Mesenchymal stem cell (in vitro differentiated cells and primary cell): ENCODE measurements around the gene WFDC1.

ENCODE experiments used
- DNase-seq: peaks from one replicate; pipeline ENCODE4 v3.0.0-alpha.2; 2013
- H2AFZ ChIP-seq: one replicate; pipeline ENCODE4 v1.6.1; 2013; ENCODE audit warnings: low read depth, mild to moderate bottlenecking, control low read depth, inconsistent platforms, low read length, moderate library complexity
- H2AK5ac ChIP-seq: 2 replicates; pipeline ENCODE4 v1.6.1; 2013; ENCODE audit warnings: low read length, moderate library complexity, mild to moderate bottlenecking, inconsistent platforms; ENCODE audit not compliant: severe bottlenecking
- H2BK120ac ChIP-seq: one replicate; pipeline ENCODE4 v1.6.1; 2013; ENCODE audit warnings: low read depth, mild to moderate bottlenecking, inconsistent platforms, low read length, moderate library complexity
- H2BK12ac ChIP-seq, 2 experiments: one replicate each; pipeline ENCODE4 v1.6.1; 2013; ENCODE audit warnings: inconsistent platforms in 2 of 2, low read length in 2 of 2, mild to moderate bottlenecking in 2 of 2, moderate library complexity in 2 of 2, control low read depth in 1 of 2
- H2BK15ac ChIP-seq: one replicate; pipeline ENCODE4 v1.6.1; 2013; ENCODE audit warnings: mild to moderate bottlenecking, low read depth, inconsistent platforms; ENCODE audit not compliant: poor library complexity, severe bottlenecking
- H2BK5ac ChIP-seq: 2 replicates; pipeline ENCODE4 v1.6.1; 2013; ENCODE audit warnings: low read depth, mild to moderate bottlenecking, low read length, control low read depth, inconsistent platforms; ENCODE audit not compliant: poor library complexity, severe bottlenecking
- H3K14ac ChIP-seq, 2 experiments: one replicate each; pipeline ENCODE4 v1.6.1; 2013; ENCODE audit warnings: inconsistent platforms in 2 of 2, low read length in 2 of 2, control low read depth in 1 of 2, mild to moderate bottlenecking in 1 of 2, moderate library complexity in 1 of 2
- H3K18ac ChIP-seq, 2 experiments: one replicate each; pipeline ENCODE4 v1.6.1; 2013; ENCODE audit warnings: inconsistent platforms in 2 of 2, low read length in 2 of 2, control low read depth in 1 of 2, low read depth in 1 of 2, mild to moderate bottlenecking in 1 of 2
- H3K23ac ChIP-seq, 2 experiments: one replicate each; pipeline ENCODE4 v1.6.1; 2013; ENCODE audit warnings: inconsistent platforms in 2 of 2, low read length in 2 of 2, mild to moderate bottlenecking in 2 of 2, moderate library complexity in 2 of 2, control low read depth in 1 of 2
- H3K27ac ChIP-seq: 2 replicates; pipeline ENCODE4 v1.5.1; 2013; ENCODE audit warnings: mild to moderate bottlenecking, moderate library complexity, low read length, control low read depth, inconsistent platforms; ENCODE audit not compliant: poor library complexity, severe bottlenecking
- H3K27me3 ChIP-seq, 2 experiments: 2 replicates each; pipeline versions ENCODE4 v1.6.1 to v1.7.0; 2013; ENCODE audit warnings: low read length in 2 of 2, mild to moderate bottlenecking in 2 of 2, moderate library complexity in 2 of 2, control low read depth in 1 of 2, inconsistent platforms in 1 of 2; ENCODE audit not compliant: control insufficient read depth in 1 of 2, insufficient read depth in 1 of 2
- H3K36me3 ChIP-seq, 2 experiments: 2 replicates each; pipeline versions ENCODE4 v1.6.1 to v1.7.0; 2013; ENCODE audit warnings: low read length in 2 of 2, control low read depth in 1 of 2, inconsistent platforms in 1 of 2, low read depth in 1 of 2, mild to moderate bottlenecking in 1 of 2; ENCODE audit not compliant: insufficient read depth in 2 of 2, control insufficient read depth in 1 of 2
- H3K4ac ChIP-seq, 2 experiments: one replicate each; pipeline ENCODE4 v1.6.1; 2013; ENCODE audit warnings: inconsistent platforms in 2 of 2, low read length in 2 of 2, mild to moderate bottlenecking in 2 of 2, moderate library complexity in 2 of 2, control low read depth in 1 of 2, low read depth in 1 of 2
- H3K4me1 ChIP-seq: 2 replicates; pipeline ENCODE4 v1.6.1; 2013; ENCODE audit warnings: low read depth, low read length, control low read depth; ENCODE audit not compliant: control insufficient read depth, insufficient read depth
- H3K4me2 ChIP-seq: 2 replicates; pipeline ENCODE4 v1.6.1; 2013; ENCODE audit warnings: low read length, mild to moderate bottlenecking, inconsistent platforms; ENCODE audit not compliant: poor library complexity, severe bottlenecking
- H3K4me3 ChIP-seq, 2 experiments: 2 replicates each; pipeline versions ENCODE4 v1.5.1 to v1.7.0; 2013; ENCODE audit warnings: low read length in 2 of 2, mild to moderate bottlenecking in 2 of 2, control low read depth in 1 of 2, low read depth in 1 of 2; ENCODE audit not compliant: insufficient read depth in 1 of 2
- H3K79me1 ChIP-seq: replicated peaks from 2 replicates; pipeline ENCODE4 v1.6.1; 2013; ENCODE audit warnings: mild to moderate bottlenecking, control low read depth, low read length, inconsistent platforms; ENCODE audit not compliant: poor library complexity, severe bottlenecking
- H3K9ac ChIP-seq: 2 replicates; pipeline ENCODE4 v1.7.0; 2013; ENCODE audit warnings: mild to moderate bottlenecking, low read length, moderate library complexity
- H3K9me3 ChIP-seq: 2 replicates; pipeline ENCODE4 v1.7.0; 2013; ENCODE audit warnings: mild to moderate bottlenecking, low read length; ENCODE audit not compliant: control insufficient read depth
- H4K8ac ChIP-seq: one replicate; pipeline ENCODE4 v1.6.1; 2013; ENCODE audit warnings: inconsistent platforms, mild to moderate bottlenecking, low read length, moderate library complexity
- H4K91ac ChIP-seq: one replicate; pipeline ENCODE4 v1.6.1; 2013; ENCODE audit warnings: mild to moderate bottlenecking, low read length, inconsistent platforms
- WGBS: methylation state at CpG from one replicate; pipeline ENCODE4 v1.1.7; 2013; ENCODE audit warnings: mixed read lengths; 5-methylcytosine and 5-hydroxymethylcytosine counted together

Gene WFDC1

GRCh38 chr16:84299734-84300440, 5.2 kb downstream of the WFDC1 start:
- Histone ChIP-seq H3K36me3 (no peaks in the 10 kb centered on the region), H3K79me1 (no peaks in the 10 kb centered on the region), H3K4ac (no peak overlapping the region), H3K18ac (no peak overlapping the region), H3K9ac (no peak overlapping the region), H2BK15ac (no peak overlapping the region), H3K9me3 (no peaks in the 10 kb centered on the region), H3K27me3 (peaks cover 83 to 90% of the 10 kb centered on the region in 2 experiments), H4K8ac (no peak overlapping the region), H3K4me1 (peaks cover 6% of the 10 kb centered on the region), H2BK12ac (no peak overlapping the region), H2BK120ac (no peak overlapping the region), H2AK5ac (no peak overlapping the region), H3K14ac (no peak overlapping the region), H2AFZ (no peak overlapping the region), H2BK5ac (no peak overlapping the region), H3K27ac (no peak overlapping the region), H4K91ac (no peak overlapping the region), H3K23ac (no peak overlapping the region), H3K4me3 (no peak overlapping the region), H3K4me2 (no peak overlapping the region)
- 61% methylated on average over 6 of the region's 7 CpGs for WGBS
- DNase-seq = no peak

GRCh38 chr16:84302111-84302954, 7.7 kb downstream of the WFDC1 start:
- no peak overlapping the region for H3K9ac ChIP-seq
- 64% methylated on average over 21 of the region's 28 CpGs for WGBS
- no peak overlapping the region for H2AK5ac ChIP-seq
- H3K23ac ChIP-seq = no peak overlapping the region
- peaks cover 79 to 89% of the 10 kb centered on the region in 2 experiments for H3K27me3 ChIP-seq
- no peaks in the 10 kb centered on the region for H3K36me3 ChIP-seq
- H3K4me1 ChIP-seq = no peaks in the 10 kb centered on the region
- no peak overlapping the region for H4K91ac ChIP-seq
- H2BK5ac ChIP-seq = no peak overlapping the region
- H2AFZ ChIP-seq = no peak overlapping the region
- no peak overlapping the region for H2BK120ac ChIP-seq
- no peak overlapping the region for H3K27ac ChIP-seq
- H3K18ac ChIP-seq = no peak overlapping the region
- H3K4me3 ChIP-seq = no peak overlapping the region
- DNase-seq = peak; percentile 73
- H4K8ac ChIP-seq = no peak overlapping the region
- H2BK12ac ChIP-seq = no peak overlapping the region
- no peak overlapping the region for H3K4ac ChIP-seq
- no peak overlapping the region for H3K14ac ChIP-seq
- H3K79me1 ChIP-seq = no peaks in the 10 kb centered on the region
- no peak overlapping the region for H2BK15ac ChIP-seq
- no peak overlapping the region for H3K4me2 ChIP-seq
- H3K9me3 ChIP-seq = no peaks in the 10 kb centered on the region

GRCh38 chr16:84303023-84303422, 8.3 kb downstream of the WFDC1 start:
- DNase-seq = peak; percentile 16
- Histone ChIP-seq H3K4me2 (no peak overlapping the region), H3K4me3 (no peak overlapping the region)

GRCh38 chr16:84303516-84303915, 8.8 kb downstream of the WFDC1 start:
- peaks cover 83 to 90% of the 10 kb centered on the region in 2 experiments for H3K27me3 ChIP-seq
- H2BK15ac ChIP-seq = no peak overlapping the region
- DNase-seq = no peak
- WGBS = 75% methylated on average over 6 of the region's 7 CpGs
- no peak overlapping the region for H3K4me2 ChIP-seq
- H3K36me3 ChIP-seq = no peaks in the 10 kb centered on the region
- no peak overlapping the region for H3K27ac ChIP-seq
- H3K9me3 ChIP-seq = no peaks in the 10 kb centered on the region
- no peak overlapping the region for H2BK120ac ChIP-seq
- no peak overlapping the region for H2AK5ac ChIP-seq
- H3K18ac ChIP-seq = no peak overlapping the region
- H4K8ac ChIP-seq = no peak overlapping the region
- H3K4ac ChIP-seq = no peak overlapping the region
- H4K91ac ChIP-seq = no peak overlapping the region
- H3K14ac ChIP-seq = no peak overlapping the region
- H2AFZ ChIP-seq = no peak overlapping the region
- H3K4me1 ChIP-seq = no peaks in the 10 kb centered on the region
- no peak overlapping the region for H3K9ac ChIP-seq
- no peak overlapping the region for H2BK5ac ChIP-seq
- H3K79me1 ChIP-seq = no peaks in the 10 kb centered on the region
- no peak overlapping the region for H3K23ac ChIP-seq
- no peak overlapping the region for H2BK12ac ChIP-seq
- no peak overlapping the region for H3K4me3 ChIP-seq

More at GRCh38 chr16:84303023-84303422, 8.3 kb downstream of the WFDC1 start:
- Histone ChIP-seq H3K18ac (no peak overlapping the region), H2AK5ac (no peak overlapping the region), H4K8ac (no peak overlapping the region), H3K9me3 (no peaks in the 10 kb centered on the region), H2AFZ (no peak overlapping the region), H2BK15ac (no peak overlapping the region), H3K4ac (no peak overlapping the region), H2BK5ac (no peak overlapping the region), H3K9ac (no peak overlapping the region), H3K23ac (no peak overlapping the region), H2BK120ac (no peak overlapping the region), H3K36me3 (no peaks in the 10 kb centered on the region), H3K4me1 (no peaks in the 10 kb centered on the region), H2BK12ac (peak overlapping the region in 1 of 2 experiments; percentile 77), H3K27ac (no peak overlapping the region), H3K27me3 (peaks cover 81 to 89% of the 10 kb centered on the region in 2 experiments), H3K14ac (no peak overlapping the region), H3K79me1 (no peaks in the 10 kb centered on the region), H4K91ac (no peak overlapping the region)
- 78% methylated on average over 8 of the region's 8 CpGs for WGBS
